OCI-LY1 (cell line): ENCODE measurements around the gene LSM2.

Source experiments
- H2AFZ ChIP-seq: fragments of 200-600 bp; sonication (generic), shearing (Covaris generic); 2 replicates; pipeline ENCODE4 v1.6.0; 2014; ENCODE audit warnings: antibody characterized with exemption, mild to moderate bottlenecking, low read length
- H3F3A ChIP-seq: fragments of 200-600 bp; sonication (generic), shearing (Covaris generic); 2 replicates; pipeline ENCODE4 v1.6.0; 2014; ENCODE audit warnings: mild to moderate bottlenecking, antibody characterized with exemption, low read length, moderate library complexity; ENCODE audit not compliant: insufficient read depth
- H3K27ac ChIP-seq: fragments of 200-600 bp; sonication (generic); 2 replicates; pipeline ENCODE4 v1.5.1; 2014; ENCODE audit warnings: low read length, mixed run types, mild to moderate bottlenecking, low read depth; ENCODE audit not compliant: poor library complexity, severe bottlenecking
- H3K27me3 ChIP-seq: fragments of 200-600 bp; sonication (generic); 2 replicates; pipeline ENCODE4 v1.6.0; 2014; ENCODE audit warnings: antibody characterized with exemption, mild to moderate bottlenecking, low read length, moderate library complexity; ENCODE audit not compliant: insufficient read depth
- H3K36me3 ChIP-seq: fragments of 200-600 bp; sonication (generic); 2 replicates; pipeline ENCODE4 v1.6.1; 2014; ENCODE audit warnings: mild to moderate bottlenecking, antibody characterized with exemption, low read length, moderate library complexity, mixed read lengths; ENCODE audit not compliant: insufficient read depth
- H3K4me1 ChIP-seq: fragments of 200-600 bp; sonication (generic); 2 replicates; pipeline ENCODE4 v1.5.1; 2014; ENCODE audit warnings: mild to moderate bottlenecking, low read length, moderate library complexity; ENCODE audit not compliant: insufficient read depth, severe bottlenecking
- H3K4me2 ChIP-seq: fragments of 200-600 bp; sonication (generic), shearing (Covaris generic); 2 replicates; pipeline ENCODE4 v1.6.1; 2014; ENCODE audit warnings: low read length
- H3K4me3 ChIP-seq: fragments of 200-600 bp; sonication (generic); 2 replicates; pipeline ENCODE4 v1.5.1; 2014; ENCODE audit warnings: low read length, low read depth, mild to moderate bottlenecking, mixed read lengths; ENCODE audit not compliant: poor library complexity, severe bottlenecking
- H3K79me2 ChIP-seq: fragments of 200-600 bp; shearing (Covaris generic); 2 replicates; pipeline ENCODE4 v1.6.1; 2016; ENCODE audit warnings: mixed run types, low read length, mixed read lengths; ENCODE audit not compliant: insufficient read depth
- H3K9ac ChIP-seq: fragments of 200-600 bp; sonication (generic), shearing (Covaris generic); 2 replicates; pipeline ENCODE4 v1.6.1; 2014; ENCODE audit warnings: mild to moderate bottlenecking, low read length, mixed read lengths
- H3K9me2 ChIP-seq: fragments of 200-600 bp; sonication (generic), shearing (Covaris generic); 2 replicates; pipeline ENCODE4 v1.6.1; 2014; ENCODE audit warnings: low read depth, mild to moderate bottlenecking, low read length, mixed read lengths
- H3K9me3 ChIP-seq: fragments of 200-600 bp; shearing (Covaris generic); 2 replicates; pipeline ENCODE4 v1.6.1; 2014; ENCODE audit warnings: low read length, mixed read lengths
- H4K20me1 ChIP-seq: fragments of 200-600 bp; sonication (generic), shearing (Covaris generic); 2 replicates; pipeline ENCODE4 v1.6.0; 2016; ENCODE audit warnings: mild to moderate bottlenecking, low read length; ENCODE audit not compliant: insufficient read depth
- CTCF ChIP-seq: fragments of 200-600 bp; sonication (generic), shearing (Covaris generic); IDR thresholded peaks from 2 replicates; pipeline ENCODE4 v1.5.1; 2017; ENCODE audit warnings: mild to moderate bottlenecking, antibody characterized with exemption, low read length, moderate library complexity, mixed read lengths
- EZH2 ChIP-seq: fragments of 200-600 bp; sonication (generic), shearing (Covaris generic); IDR thresholded peaks from 2 replicates; pipeline ENCODE4 v1.8.0; 2017; ENCODE audit warnings: borderline replicate concordance, mixed run types, mild to moderate bottlenecking, antibody characterized with exemption, low read length, moderate library complexity, mixed read lengths

The LSM2 gene

GRCh38 chr6:31764198-31764597 is 42.6 kb downstream of the LSM2 start:
- no peak overlapping the region for H3K4me2 ChIP-seq
- H4K20me1 ChIP-seq, result no peaks in the 10 kb centered on the region
- no peak overlapping the region for H3K4me3 ChIP-seq
- H3K27ac ChIP-seq, result no peak overlapping the region
- TF ChIP-seq CTCF (no peak), EZH2 (no peak)
- no peaks in the 10 kb centered on the region for H3K9me2 ChIP-seq
- no peaks in the 10 kb centered on the region for H3F3A ChIP-seq
- H3K4me1 ChIP-seq, result no peaks in the 10 kb centered on the region
- no peaks in the 10 kb centered on the region for H3K79me2 ChIP-seq
- H2AFZ ChIP-seq, result no peak overlapping the region
- H3K27me3 ChIP-seq, result no peaks in the 10 kb centered on the region
- no peaks in the 10 kb centered on the region for H3K9me3 ChIP-seq
- H3K36me3 ChIP-seq, result peaks cover 55% of the 10 kb centered on the region
- H3K9ac ChIP-seq, result no peak overlapping the region

- H3K27ac ChIP-seq, result no peak overlapping the region
- no peaks in the 10 kb centered on the region for H3K9me3 ChIP-seq
- no peak overlapping the region for H2AFZ ChIP-seq
- no peaks in the 10 kb centered on the region for H3K27me3 ChIP-seq
- H3K79me2 ChIP-seq, result no peaks in the 10 kb centered on the region
- H3K9ac ChIP-seq, result no peak overlapping the region
- H3K4me2 ChIP-seq, result no peak overlapping the region
- peaks cover 61% of the 10 kb centered on the region for H3K36me3 ChIP-seq
- no peaks in the 10 kb centered on the region for H3F3A ChIP-seq
- H3K4me3 ChIP-seq, result no peak overlapping the region
- H3K9me2 ChIP-seq, result no peaks in the 10 kb centered on the region
- no peaks in the 10 kb centered on the region for H3K4me1 ChIP-seq
- no peaks in the 10 kb centered on the region for H4K20me1 ChIP-seq
- TF ChIP-seq CTCF (no peak), EZH2 (no peak)
These were observed 43.2 kb downstream of the LSM2 start for GRCh38 chr6:31763619-31763940.

DNA sequence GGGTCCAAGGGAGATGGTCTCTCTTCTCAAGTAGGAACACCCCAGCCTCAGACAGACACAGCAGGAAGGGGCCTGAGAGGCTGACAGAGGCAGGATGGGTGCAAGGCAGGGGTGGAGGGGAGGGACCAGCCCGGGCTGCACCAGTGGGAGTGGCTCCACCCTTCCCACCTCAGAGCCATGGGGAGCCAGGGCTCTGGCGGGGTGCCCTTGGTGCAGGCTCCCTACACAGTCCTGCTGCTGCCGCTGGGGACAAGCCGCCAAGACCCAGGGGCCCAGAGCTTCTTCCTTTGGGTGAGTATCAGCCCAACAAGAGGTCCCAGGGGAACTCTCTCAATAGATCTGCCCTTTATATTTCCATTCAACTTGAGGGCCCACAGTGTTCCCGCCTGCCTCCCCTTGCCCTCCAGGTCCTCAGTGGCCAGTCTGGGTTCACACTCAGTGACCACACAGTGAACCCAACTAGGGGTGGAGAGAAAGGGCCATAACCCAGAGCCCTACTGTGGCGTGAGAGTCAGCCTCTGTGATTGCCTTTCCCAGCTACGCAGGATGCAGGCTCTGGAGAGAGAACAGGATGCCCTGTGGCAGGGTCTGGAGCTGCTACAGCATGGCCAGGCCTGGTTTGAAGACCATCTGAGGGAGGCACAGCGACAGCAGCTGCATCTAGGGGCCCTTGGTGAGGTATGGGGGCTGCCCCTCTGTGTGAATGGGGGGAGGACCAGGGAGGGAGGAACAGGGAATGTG is 43.7 kb downstream of the LSM2 start:
- no peaks in the 10 kb centered on the region for H3K4me1 ChIP-seq
- H3F3A ChIP-seq, result no peaks in the 10 kb centered on the region
- H4K20me1 ChIP-seq, result no peaks in the 10 kb centered on the region
- no peak overlapping the region for H3K27ac ChIP-seq
- H3K79me2 ChIP-seq, result no peaks in the 10 kb centered on the region
- no peaks in the 10 kb centered on the region for H3K27me3 ChIP-seq
- H2AFZ ChIP-seq, result no peak overlapping the region
- H3K9me2 ChIP-seq, result no peaks in the 10 kb centered on the region
- no peak overlapping the region for H3K4me3 ChIP-seq
- H3K9me3 ChIP-seq, result no peaks in the 10 kb centered on the region
- H3K36me3 ChIP-seq, result peaks cover 67% of the 10 kb centered on the region
- no peak overlapping the region for H3K4me2 ChIP-seq
- TF ChIP-seq CTCF, result no peak
- no peak for TF ChIP-seq EZH2
- H3K9ac ChIP-seq, result no peak overlapping the region
